Activated CD4-positive, alpha-beta memory T cell treated with anti-CD3 and anti-CD28 coated beads for 36 hours (primary cell): ENCODE measurements around the gene FRMD3. TPM values are rescaled to one million over a fixed set of nuclear protein-coding genes. Genes with fewer than 3 reads are reported as not detected.

ENCODE experiments used
- CTCF ChIA-PET: fragments of 350-600 bp; sonication (Branson Sonifier 250); formaldehyde crosslinking; loops from one replicate; lab custom pipeline; 2021; ENCODE audit warnings: antibody characterized with exemption, inconsistent platforms; lab: Charles Lee
- POLR2A ChIA-PET: fragments of 350-600 bp; sonication (Branson Sonifier 250); formaldehyde crosslinking; loops from one replicate; lab custom pipeline; 2021; ENCODE audit warnings: antibody characterized with exemption; lab: Charles Lee
- DNase-seq: peaks from one replicate; pipeline ENCODE4 v3.0.0-alpha.2; 2020
- H3K27ac Mint-ChIP-seq: one replicate; pipeline ENCODE4 v1.8.0; 2021; ENCODE audit warnings: mixed read lengths
- H3K27me3 Mint-ChIP-seq: one replicate; pipeline ENCODE4 v1.8.0; 2021; ENCODE audit warnings: mixed read lengths
- H3K36me3 Mint-ChIP-seq: one replicate; pipeline ENCODE4 v1.8.0; 2021; ENCODE audit warnings: mixed read lengths
- H3K4me1 Mint-ChIP-seq: one replicate; pipeline ENCODE4 v1.8.0; 2021; ENCODE audit warnings: low read depth, mixed read lengths
- H3K4me3 Mint-ChIP-seq: one replicate; pipeline ENCODE4 v1.8.0; 2021; ENCODE audit warnings: mild to moderate bottlenecking, mixed read lengths
- H3K9me3 Mint-ChIP-seq: one replicate; pipeline ENCODE4 v1.8.0; 2021; ENCODE audit warnings: mixed read lengths
- intact Hi-C: fragments of 100-400 bp; cut with micrococcal nuclease; formaldehyde crosslinking; loops from one replicate; pipeline ENCODE4 v1.15.1; 2023
- total RNA-seq, 2 experiments: library from RNA; stranded (reverse); gene quantifications; one replicate each; pipeline ENCODE4 v1.2.3, GENCODE V29; 2021

FRMD3 gene
- under 1 TPM; 0.27 to 0.62 TPM for total RNA-seq

DNA sequence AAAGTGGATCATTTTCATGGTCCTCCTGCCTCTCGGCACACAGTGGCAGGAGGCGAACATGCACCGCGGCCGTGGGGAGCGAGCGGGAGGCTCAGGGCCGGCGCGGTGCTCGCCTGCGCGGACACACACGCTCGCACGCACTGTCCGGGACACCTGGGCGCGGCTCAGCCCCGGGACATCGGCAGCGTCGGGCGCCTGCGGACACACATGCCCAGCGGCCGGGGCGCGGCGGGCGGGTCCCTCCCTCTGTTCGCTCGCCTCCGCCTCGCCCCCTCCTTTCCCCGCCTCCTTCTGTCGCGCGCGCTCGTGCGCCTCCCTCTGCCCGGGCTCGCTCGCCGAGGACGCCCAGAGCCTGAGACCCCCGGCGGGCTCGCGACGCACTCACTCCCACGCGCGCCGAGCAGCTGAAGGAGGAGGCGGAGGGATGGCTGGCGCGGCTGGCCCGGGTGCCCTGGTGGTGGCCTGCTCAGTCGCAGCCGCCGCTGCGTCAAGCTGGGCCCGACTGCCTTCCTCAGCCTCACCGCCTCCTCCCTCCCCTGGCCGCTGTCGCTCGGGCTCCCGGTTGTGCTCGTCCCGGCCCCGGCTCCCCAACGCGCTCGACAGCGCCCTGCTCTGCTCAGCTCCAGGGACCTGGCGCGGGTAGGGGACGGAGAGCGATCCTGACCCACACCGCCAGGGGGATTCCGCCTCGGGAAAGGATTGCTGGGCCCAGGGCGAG, at the start of gene FRMD3:
Gene FRMD3 (minus strand): TSS at position 230 of the 718 bp plus-strand sequence. CDS start 170 bp downstream, at position 60.
- intact Hi-C loops: no loop called here
- Mint-ChIP-seq H3K27me3 (peaks cover 21% of the 10 kb centered on the region), H3K27ac (no peak within 1 kb of the TSS), H3K9me3 (no peaks in the 10 kb centered on the region), H3K36me3 (no peaks in the 10 kb centered on the region), H3K4me3 (peak within 1 kb of the TSS; percentile 8), H3K4me1 (peaks cover 6% of the 10 kb centered on the region)
- CTCF ChIA-PET: interaction anchor here (1.6 to 5.0 kb wide), 2 partner anchors 86 to 204 kb away, joined by 3 to 28 read pairs; no protein-coding TSS in a partner anchor
- peak; percentile 35 for DNase-seq
- POLR2A ChIA-PET: no interaction called here

DNA sequence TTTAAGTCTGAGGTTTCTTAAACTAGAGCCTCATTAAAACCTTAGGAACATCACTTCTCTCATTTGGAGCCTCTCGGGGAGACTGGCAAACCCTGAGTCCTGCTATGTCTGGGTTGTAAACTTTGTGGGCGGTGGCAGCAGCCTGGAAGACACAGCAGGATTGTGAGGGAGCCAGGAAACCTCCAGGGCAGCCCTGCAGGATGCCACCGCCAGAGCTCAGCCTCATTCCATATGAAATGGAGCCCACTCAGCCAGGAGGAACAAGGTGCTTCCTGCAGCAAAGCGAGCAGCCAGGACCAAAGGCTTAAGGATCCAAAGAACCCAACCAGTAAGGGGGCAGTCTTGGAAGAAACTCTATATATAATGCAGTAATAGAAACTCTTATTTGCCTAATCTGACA, 46.8 kb upstream of the FRMD3 start:
- Mint-ChIP-seq H3K9me3 (peaks cover 4% of the 10 kb centered on the region), H3K27ac (no peak overlapping the region), H3K4me3 (no peak overlapping the region), H3K36me3 (peaks cover 7% of the 10 kb centered on the region), H3K4me1 (peaks cover 7% of the 10 kb centered on the region), H3K27me3 (no peaks in the 10 kb centered on the region)
- ChIA-PET POLR2A (no interaction called here), CTCF (no interaction called here)
- intact Hi-C loops: no loop called here
- no peak for DNase-seq

DNA sequence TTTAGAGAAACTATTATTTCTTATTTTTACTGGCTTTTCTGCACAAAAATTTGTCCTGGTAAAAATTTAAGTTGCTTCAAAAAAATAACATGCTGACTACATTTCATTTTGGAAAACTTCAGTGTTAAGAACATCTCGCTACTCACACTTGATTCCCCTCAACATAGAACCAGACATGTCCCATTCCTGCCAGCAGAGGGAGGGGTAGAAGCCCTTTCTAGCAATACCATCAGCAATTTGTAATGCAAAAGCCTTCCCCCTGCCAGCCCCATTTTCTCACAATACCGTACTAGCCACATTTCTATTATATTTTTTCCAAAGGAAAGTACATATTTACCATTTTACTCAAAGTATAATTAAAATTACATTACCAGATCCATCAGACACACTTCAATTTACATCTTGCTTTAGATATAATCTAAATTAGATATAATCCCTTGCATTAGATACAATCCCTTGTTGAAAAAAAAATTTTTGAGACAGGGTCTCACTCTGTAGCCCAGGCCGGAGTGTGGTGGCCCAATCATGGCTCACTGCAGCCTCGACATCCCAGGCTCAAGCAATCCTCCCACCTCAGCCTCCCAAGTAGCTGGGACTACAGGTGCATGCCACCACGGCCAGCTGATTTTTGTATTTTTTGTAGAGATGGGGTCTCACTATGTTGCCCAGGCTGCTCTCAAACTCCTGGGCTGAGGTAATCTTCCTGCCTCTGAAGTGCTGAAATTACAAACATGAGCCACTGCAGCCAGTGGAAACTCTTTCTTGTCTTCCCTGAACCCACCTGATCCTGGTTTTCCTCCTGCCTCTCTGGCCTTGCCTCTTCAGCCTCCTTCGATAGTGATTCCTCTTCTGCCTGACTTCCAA, 45.2 kb upstream of the FRMD3 start:
- CTCF ChIA-PET: no interaction called here
- Mint-ChIP-seq H3K9me3 (peaks cover 12% of the 10 kb centered on the region), H3K4me3 (no peak overlapping the region), H3K27me3 (no peaks in the 10 kb centered on the region), H3K27ac (no peak overlapping the region), H3K4me1 (peaks cover 7% of the 10 kb centered on the region), H3K36me3 (peaks cover 17% of the 10 kb centered on the region)
- DNase-seq: peak; percentile 37
- intact Hi-C loops: no loop called here
- POLR2A ChIA-PET: no interaction called here

DNA sequence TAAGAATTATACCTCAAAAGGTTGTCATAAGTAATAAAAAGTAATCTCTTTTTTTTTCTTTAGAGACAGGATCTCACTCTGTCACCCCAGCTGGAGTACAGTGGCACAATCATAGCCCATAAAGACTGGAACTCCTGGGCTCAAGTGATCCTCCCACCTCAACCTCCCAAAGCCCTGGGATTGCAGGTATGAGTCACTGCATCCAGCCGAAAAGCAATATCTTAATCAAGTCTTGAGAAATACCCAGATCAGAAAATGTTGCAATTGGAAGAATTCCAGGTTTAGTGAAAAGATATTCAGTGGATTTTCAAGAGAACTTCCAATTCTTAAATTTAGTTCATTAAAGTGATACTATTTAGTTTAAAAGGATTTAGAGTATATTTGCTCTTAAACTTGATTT, 43.8 kb upstream of the FRMD3 start:
- no peak for DNase-seq
- H3K27me3 Mint-ChIP-seq: no peaks in the 10 kb centered on the region
- no peaks in the 10 kb centered on the region for H3K4me1 Mint-ChIP-seq
- intact Hi-C loops: no loop called here
- no peak overlapping the region for H3K4me3 Mint-ChIP-seq
- no peak overlapping the region for H3K27ac Mint-ChIP-seq
- ChIA-PET POLR2A (no interaction called here), CTCF (no interaction called here)
- peaks cover 29% of the 10 kb centered on the region for H3K36me3 Mint-ChIP-seq
- peaks cover 19% of the 10 kb centered on the region for H3K9me3 Mint-ChIP-seq

DNA sequence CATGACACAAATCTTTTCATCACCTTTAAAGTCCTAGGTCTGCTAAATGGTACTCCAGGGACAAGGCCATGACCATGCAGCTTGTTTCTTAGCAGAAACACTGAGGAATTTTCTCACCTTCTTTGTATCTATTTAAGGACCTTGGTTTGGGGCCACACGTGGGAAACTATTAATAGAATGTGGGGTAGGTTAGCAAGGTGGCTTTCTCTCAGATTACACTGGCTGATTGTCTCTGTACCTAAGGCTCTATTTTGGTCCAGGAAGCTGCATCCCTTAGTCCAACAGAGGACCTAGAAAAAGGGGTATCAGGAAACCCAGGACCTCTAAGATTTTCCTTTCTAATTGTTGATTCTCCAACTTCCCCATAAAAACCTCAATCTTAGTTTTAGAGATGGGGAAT, 36.3 kb upstream of the FRMD3 start:
- intact Hi-C loops: no loop called here
- Mint-ChIP-seq H3K4me1 (no peaks in the 10 kb centered on the region), H3K36me3 (peaks cover 29% of the 10 kb centered on the region), H3K9me3 (peaks cover 17% of the 10 kb centered on the region), H3K27me3 (no peaks in the 10 kb centered on the region), H3K4me3 (no peak overlapping the region), H3K27ac (no peak overlapping the region)
- DNase-seq: no peak
- ChIA-PET CTCF (interaction anchor here (0.6 kb wide), 1 partner anchor 240 kb away, joined by 3 read pairs; no protein-coding TSS in a partner anchor), POLR2A (no interaction called here)

DNA sequence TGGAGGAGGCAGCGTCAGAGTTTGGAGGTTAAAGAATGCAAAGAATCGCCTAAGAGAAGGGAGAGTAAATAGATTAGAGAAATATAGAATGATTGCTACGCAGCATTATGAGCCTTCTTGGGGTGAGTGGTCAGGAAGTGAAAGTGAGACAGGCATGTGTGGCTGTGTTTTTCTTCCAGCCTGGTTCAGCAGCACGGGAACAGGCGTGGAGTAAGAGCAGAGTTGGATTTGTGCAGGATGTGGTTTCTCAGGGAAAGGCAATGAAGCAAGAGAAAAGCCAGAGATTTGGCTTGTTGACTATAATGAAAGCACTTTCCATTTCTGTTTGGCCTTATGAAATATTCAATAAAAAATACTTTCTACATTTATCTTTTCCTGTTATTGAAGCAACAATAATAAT, 34.3 kb upstream of the FRMD3 start:
- no peak overlapping the region for H3K27ac Mint-ChIP-seq
- no peaks in the 10 kb centered on the region for H3K4me1 Mint-ChIP-seq
- no peak for DNase-seq
- intact Hi-C loops: no loop called here
- H3K9me3 Mint-ChIP-seq: peaks cover 2% of the 10 kb centered on the region
- peaks cover 14% of the 10 kb centered on the region for H3K36me3 Mint-ChIP-seq
- ChIA-PET CTCF (no interaction called here), POLR2A (no interaction called here)
- no peak overlapping the region for H3K4me3 Mint-ChIP-seq
- H3K27me3 Mint-ChIP-seq: no peaks in the 10 kb centered on the region

DNA sequence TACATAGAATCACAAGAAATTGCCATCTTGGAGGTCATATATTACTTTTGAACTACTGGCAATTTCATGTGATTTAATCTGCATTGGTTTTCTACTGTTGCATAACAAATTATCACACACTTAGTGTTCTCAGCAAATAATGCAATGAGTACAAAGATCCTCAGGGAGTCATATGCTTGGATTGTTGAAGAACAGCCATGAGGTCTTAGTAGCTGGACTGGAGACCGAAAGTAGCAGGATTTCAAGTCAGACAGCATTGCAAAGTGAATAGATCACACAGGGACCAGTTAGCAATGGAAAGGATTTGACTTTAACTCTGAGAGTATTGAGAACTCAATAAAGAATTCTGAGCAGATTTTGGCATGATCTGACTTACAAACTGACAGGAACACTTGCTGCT, 32.2 kb upstream of the FRMD3 start:
- no peaks in the 10 kb centered on the region for H3K9me3 Mint-ChIP-seq
- H3K27me3 Mint-ChIP-seq: no peaks in the 10 kb centered on the region
- POLR2A ChIA-PET: no interaction called here
- CTCF ChIA-PET: no interaction called here
- H3K4me1 Mint-ChIP-seq: no peaks in the 10 kb centered on the region
- peaks cover 6% of the 10 kb centered on the region for H3K36me3 Mint-ChIP-seq
- H3K27ac Mint-ChIP-seq: no peak overlapping the region
- no peak for DNase-seq
- intact Hi-C loops: no loop called here
- H3K4me3 Mint-ChIP-seq: no peak overlapping the region

DNA sequence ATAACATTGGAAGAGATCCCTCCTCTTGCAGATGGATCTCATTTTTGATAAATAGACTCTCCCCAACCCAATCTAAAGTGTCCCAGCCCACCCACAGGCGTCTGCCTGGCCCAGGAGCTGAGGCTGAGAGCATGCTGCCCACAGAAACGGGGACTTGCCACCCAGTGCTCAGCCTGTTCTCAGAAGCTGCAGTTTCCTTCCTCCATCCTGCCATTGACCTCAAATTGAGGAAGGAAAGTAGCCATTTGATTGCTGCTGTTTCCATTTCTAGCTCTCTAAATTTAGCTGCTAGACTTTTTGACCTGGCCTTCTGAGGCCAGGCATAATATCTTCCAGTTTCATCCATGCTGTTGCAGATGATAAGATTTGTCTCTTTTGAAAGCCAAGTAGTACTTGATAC, 31.1 kb upstream of the FRMD3 start:
- intact Hi-C loops: no loop called here
- CTCF ChIA-PET: no interaction called here

DNA sequence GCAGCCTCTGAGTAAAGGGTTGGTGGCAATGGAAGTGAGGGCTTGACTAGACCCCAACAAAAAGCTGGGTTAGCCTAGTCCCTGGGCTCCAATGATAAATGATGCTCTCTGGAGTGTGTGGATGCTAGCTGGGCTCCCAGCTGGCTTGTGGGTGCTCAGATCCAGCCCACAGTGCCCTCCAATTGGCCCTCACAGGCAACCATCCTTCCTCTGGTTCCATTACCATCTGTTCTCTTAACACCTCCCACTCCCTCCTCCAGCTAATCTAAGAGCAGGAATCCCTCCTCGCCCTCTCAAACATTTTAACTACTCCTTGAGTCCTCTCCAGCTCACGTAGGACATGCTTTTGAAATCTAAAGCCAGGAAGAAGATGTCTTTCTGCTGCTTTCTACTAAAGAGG, 25.2 kb upstream of the FRMD3 start:
- H3K36me3 Mint-ChIP-seq: no peaks in the 10 kb centered on the region
- H3K4me3 Mint-ChIP-seq: no peak overlapping the region
- no peak overlapping the region for H3K27ac Mint-ChIP-seq
- CTCF ChIA-PET: interaction anchor here (0.9 kb wide), 1 partner anchor 20 kb away, joined by 3 read pairs; no protein-coding TSS in a partner anchor
- DNase-seq: no peak
- no peaks in the 10 kb centered on the region for H3K27me3 Mint-ChIP-seq
- no peaks in the 10 kb centered on the region for H3K9me3 Mint-ChIP-seq
- no peaks in the 10 kb centered on the region for H3K4me1 Mint-ChIP-seq
- intact Hi-C loops: no loop called here
- POLR2A ChIA-PET: no interaction called here

More for the DNA sequence above, 31.1 kb upstream of the FRMD3 start:
- peaks cover 6% of the 10 kb centered on the region for H3K36me3 Mint-ChIP-seq
- no peaks in the 10 kb centered on the region for H3K27me3 Mint-ChIP-seq
- H3K9me3 Mint-ChIP-seq: no peaks in the 10 kb centered on the region
- H3K4me1 Mint-ChIP-seq: no peaks in the 10 kb centered on the region
- no peak overlapping the region for H3K4me3 Mint-ChIP-seq
- POLR2A ChIA-PET: no interaction called here
- DNase-seq: no peak
- no peak overlapping the region for H3K27ac Mint-ChIP-seq

DNA sequence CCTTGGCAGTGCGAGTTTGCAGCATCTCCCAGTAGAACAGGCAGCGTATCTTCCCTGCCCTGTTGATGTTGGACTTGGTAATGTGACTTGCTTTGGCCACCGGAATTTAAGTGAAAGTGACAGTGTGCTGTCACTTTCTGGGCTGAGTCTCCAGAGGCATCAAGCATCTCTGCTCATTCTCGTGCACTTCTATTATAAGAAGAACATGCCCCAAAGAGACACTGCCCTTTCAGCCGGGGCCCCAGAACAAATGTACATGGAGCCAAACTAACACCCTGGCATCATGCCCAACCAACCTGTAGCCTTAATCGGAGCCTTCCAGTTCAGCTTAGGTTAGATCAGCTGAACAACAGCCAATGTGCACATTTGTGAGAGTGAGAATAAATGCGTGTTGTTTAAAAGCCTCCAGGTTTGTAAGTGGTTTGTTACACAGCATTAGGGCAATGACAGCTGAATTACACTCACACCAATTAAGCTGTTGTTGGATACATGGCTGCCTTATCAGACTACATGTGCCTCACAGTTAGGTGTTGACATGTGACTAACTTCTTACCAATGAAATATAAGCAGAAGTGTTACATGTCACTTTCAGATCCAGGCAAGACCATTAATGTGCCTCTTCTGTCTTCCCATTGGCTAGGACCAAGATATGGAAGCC, 22.1 kb upstream of the FRMD3 start:
- ChIA-PET CTCF (no interaction called here), POLR2A (no interaction called here)
- no peak for DNase-seq
- peaks cover 3% of the 10 kb centered on the region for H3K36me3 Mint-ChIP-seq
- H3K4me1 Mint-ChIP-seq: no peaks in the 10 kb centered on the region
- no peak overlapping the region for H3K4me3 Mint-ChIP-seq
- no peak overlapping the region for H3K27ac Mint-ChIP-seq
- no peaks in the 10 kb centered on the region for H3K27me3 Mint-ChIP-seq
- intact Hi-C loops: no loop called here
- H3K9me3 Mint-ChIP-seq: no peaks in the 10 kb centered on the region

DNA sequence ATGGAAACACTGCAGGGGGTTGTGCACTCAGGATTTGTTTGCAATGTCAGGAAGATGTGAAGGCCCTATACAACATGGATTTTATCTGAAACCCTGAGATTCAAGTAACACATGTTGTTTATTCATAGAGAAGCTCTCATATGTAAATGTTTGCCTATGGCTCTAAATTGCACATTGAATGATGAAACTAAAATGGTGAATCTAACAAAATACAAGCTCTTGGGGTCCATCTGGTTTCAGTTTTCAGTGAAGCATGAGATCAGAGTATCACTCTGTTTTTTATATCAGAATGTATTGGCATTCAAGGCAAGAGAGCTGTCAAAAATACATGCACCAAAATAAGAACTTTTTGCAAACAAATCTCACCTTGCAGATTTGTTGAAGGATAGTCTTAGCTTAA, 19.6 kb upstream of the FRMD3 start:
- H3K4me1 Mint-ChIP-seq: no peaks in the 10 kb centered on the region
- intact Hi-C loops: no loop called here
- H3K36me3 Mint-ChIP-seq: peaks cover 10% of the 10 kb centered on the region
- no peak overlapping the region for H3K27ac Mint-ChIP-seq
- no peak overlapping the region for H3K4me3 Mint-ChIP-seq
- POLR2A ChIA-PET: no interaction called here
- no peak for DNase-seq
- no peaks in the 10 kb centered on the region for H3K27me3 Mint-ChIP-seq
- CTCF ChIA-PET: interaction anchor here (0.9 to 2.4 kb wide), 2 partner anchors 9 to 13 kb away, joined by 3 to 9 read pairs; no protein-coding TSS in a partner anchor
- peaks cover 13% of the 10 kb centered on the region for H3K9me3 Mint-ChIP-seq

DNA sequence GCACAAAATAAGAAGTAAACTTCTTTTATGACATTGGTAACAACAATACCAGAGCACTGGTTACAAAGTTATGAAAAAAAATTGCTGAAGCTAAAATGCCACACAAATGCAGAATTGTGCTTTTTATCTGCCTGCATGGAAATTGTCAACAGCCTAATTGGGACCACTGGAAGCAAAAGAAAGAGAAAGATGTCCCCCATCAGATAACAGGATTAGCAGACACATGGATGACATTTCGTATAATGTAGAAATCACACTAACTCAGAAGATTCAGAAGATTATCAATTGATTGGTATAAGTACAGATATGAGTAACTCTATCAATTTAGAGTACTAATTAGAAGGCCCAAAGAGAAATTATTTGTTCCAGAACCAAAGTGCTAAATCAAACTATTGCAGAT, 19.1 kb upstream of the FRMD3 start:
- ChIA-PET CTCF (interaction anchor here (0.9 to 2.4 kb wide), 2 partner anchors 9 to 13 kb away, joined by 3 to 9 read pairs; no protein-coding TSS in a partner anchor), POLR2A (no interaction called here)
- H3K4me1 Mint-ChIP-seq: no peaks in the 10 kb centered on the region
- intact Hi-C loops: no loop called here
- H3K27me3 Mint-ChIP-seq: no peaks in the 10 kb centered on the region
- DNase-seq: no peak
- peaks cover 17% of the 10 kb centered on the region for H3K9me3 Mint-ChIP-seq
- H3K4me3 Mint-ChIP-seq: no peak overlapping the region
- no peak overlapping the region for H3K27ac Mint-ChIP-seq
- H3K36me3 Mint-ChIP-seq: peaks cover 10% of the 10 kb centered on the region
